ENCODE measurements around the gene PTPRN.

DNA sequence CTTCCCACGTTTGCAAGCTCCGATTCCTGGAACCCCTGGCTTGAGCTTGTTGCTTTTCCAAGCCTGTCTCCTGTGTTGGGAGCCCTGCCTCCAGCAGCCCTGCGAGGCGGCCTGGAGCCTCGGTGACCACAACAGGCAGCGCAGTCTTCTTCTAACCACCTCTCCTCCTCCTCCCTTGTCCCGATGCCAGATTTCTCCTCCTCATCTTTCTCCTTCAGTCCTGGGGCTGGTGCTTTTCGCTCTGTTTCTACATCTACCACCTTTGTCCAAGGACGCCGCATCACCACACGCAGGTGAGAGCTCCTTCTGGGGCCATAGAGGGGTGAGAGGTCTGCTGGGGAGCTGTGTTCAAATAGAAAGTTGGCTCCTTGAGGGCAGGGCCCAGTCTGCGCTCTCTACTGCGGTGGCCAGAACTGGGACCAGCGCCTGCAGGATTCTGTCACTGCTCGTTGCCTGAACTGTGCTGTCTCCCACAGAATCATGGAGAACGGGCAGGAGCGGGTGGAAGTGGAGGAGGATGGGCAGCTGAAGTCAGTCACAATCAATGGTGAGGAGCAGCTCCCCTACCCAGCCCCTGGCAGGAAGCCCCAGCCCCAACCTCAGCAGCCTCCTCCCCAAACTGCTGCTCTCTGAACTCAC is 26.1 kb downstream of the PTPRN start:
- TF ChIP-seq, protein P1, sequence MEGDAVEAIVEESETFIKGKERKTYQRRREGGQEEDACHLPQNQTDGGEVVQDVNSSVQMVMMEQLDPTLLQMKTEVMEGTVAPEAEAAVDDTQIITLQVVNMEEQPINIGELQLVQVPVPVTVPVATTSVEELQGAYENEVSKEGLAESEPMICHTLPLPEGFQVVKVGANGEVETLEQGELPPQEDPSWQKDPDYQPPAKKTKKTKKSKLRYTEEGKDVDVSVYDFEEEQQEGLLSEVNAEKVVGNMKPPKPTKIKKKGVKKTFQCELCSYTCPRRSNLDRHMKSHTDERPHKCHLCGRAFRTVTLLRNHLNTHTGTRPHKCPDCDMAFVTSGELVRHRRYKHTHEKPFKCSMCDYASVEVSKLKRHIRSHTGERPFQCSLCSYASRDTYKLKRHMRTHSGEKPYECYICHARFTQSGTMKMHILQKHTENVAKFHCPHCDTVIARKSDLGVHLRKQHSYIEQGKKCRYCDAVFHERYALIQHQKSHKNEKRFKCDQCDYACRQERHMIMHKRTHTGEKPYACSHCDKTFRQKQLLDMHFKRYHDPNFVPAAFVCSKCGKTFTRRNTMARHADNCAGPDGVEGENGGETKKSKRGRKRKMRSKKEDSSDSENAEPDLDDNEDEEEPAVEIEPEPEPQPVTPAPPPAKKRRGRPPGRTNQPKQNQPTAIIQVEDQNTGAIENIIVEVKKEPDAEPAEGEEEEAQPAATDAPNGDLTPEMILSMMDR (IDR thresholded peaks at IDR 0.05): no peak
- TF ChIP-seq EP300 (IDR thresholded peaks at IDR 0.05): no peak

Measured in gastroesophageal sphincter (tissue), 3 donors.